OCI-LY7 (cell line): Measurements from ENCODE around the gene SCN5A. TPM values are rescaled to one million over a fixed set of nuclear protein-coding genes. Genes with fewer than 3 reads are reported as not detected.

Experiments
- BruUV-seq: library from RNA; stranded (reverse); fragments of 400-500 nt; replicated peaks from 2 replicates; lab custom pipeline; 2021; lab: Mats Ljungman, UMichigan
- CTCF ChIA-PET: fragments of 300-600 bp; sonication (Branson Sonifier 250); formaldehyde crosslinking; loops from one replicate; lab custom pipeline; 2022; ENCODE audit warnings: antibody characterized with exemption; ENCODE audit not compliant: unreplicated experiment; lab: Charles Lee
- POLR2A ChIA-PET: fragments of 300-600 bp; sonication (Branson Sonifier 250); formaldehyde crosslinking; loops from one replicate; lab custom pipeline; 2022; ENCODE audit warnings: antibody characterized with exemption; lab: Charles Lee
- DNase-seq: peaks from one replicate; pipeline ENCODE4 v3.0.0-alpha.2; 2015; ENCODE audit warnings: low spot score
- H2AFZ ChIP-seq: fragments of 200-600 bp; sonication (generic), shearing (Covaris generic); 2 replicates; pipeline ENCODE4 v1.6.1; 2014; ENCODE audit warnings: mild to moderate bottlenecking, antibody characterized with exemption, low read length, moderate library complexity
- H3K27ac ChIP-seq: fragments of 200-600 bp; sonication (generic); 2 replicates; pipeline ENCODE4 v1.5.1; 2014; ENCODE audit warnings: mixed run types, low read depth, mild to moderate bottlenecking, moderate library complexity, low read length, inconsistent platforms; ENCODE audit not compliant: poor library complexity, severe bottlenecking
- H3K36me3 ChIP-seq: fragments of 200-600 bp; sonication (generic); 2 replicates; pipeline ENCODE4 v1.6.1; 2014; ENCODE audit warnings: mild to moderate bottlenecking, antibody characterized with exemption, low read length, moderate library complexity, mixed read lengths; ENCODE audit not compliant: insufficient read depth
- H3K4me1 ChIP-seq: fragments of 200-600 bp; sonication (generic); 2 replicates; pipeline ENCODE4 v1.5.1; 2014; ENCODE audit warnings: mild to moderate bottlenecking, low read length; ENCODE audit not compliant: insufficient read depth, poor library complexity, severe bottlenecking
- H3K4me2 ChIP-seq: fragments of 200-600 bp; sonication (generic); 2 replicates; pipeline ENCODE4 v1.6.1; 2014; ENCODE audit warnings: mild to moderate bottlenecking, low read length
- H3K4me3 ChIP-seq: fragments of 200-600 bp; sonication (generic); 2 replicates; pipeline ENCODE4 v1.5.1; 2014; ENCODE audit warnings: mild to moderate bottlenecking, low read depth, low read length; ENCODE audit not compliant: poor library complexity, severe bottlenecking
- H3K79me2 ChIP-seq: fragments of 200-600 bp; sonication (generic); 2 replicates; pipeline ENCODE4 v1.6.1; 2016; ENCODE audit warnings: low read depth, mild to moderate bottlenecking, low read length, moderate library complexity, mixed read lengths; ENCODE audit not compliant: insufficient read depth
- H3K9me2 ChIP-seq: fragments of 200-600 bp; sonication (generic); 2 replicates; pipeline ENCODE4 v1.6.1; 2016; ENCODE audit warnings: mild to moderate bottlenecking, low read length, mixed read lengths; ENCODE audit not compliant: insufficient read depth
- H3K9me3 ChIP-seq: fragments of 200-600 bp; sonication (generic); 2 replicates; pipeline ENCODE4 v1.6.1; 2014; ENCODE audit warnings: mild to moderate bottlenecking, mixed run types, low read length, mixed read lengths
- H4K20me1 ChIP-seq: fragments of 200-600 bp; sonication (generic); 2 replicates; pipeline ENCODE4 v1.6.1; 2014; ENCODE audit warnings: mild to moderate bottlenecking, antibody characterized with exemption, low read length, moderate library complexity, mixed read lengths; ENCODE audit not compliant: insufficient read depth
- CTCF ChIP-seq: fragments of 200-600 bp; sonication (generic); conservative IDR thresholded peaks from 2 replicates; pipeline ENCODE4 v1.5.1; 2014; ENCODE audit warnings: mild to moderate bottlenecking, antibody characterized with exemption, low read length, moderate library complexity, mixed read lengths
- EZH2phosphoT487 ChIP-seq: fragments of 200-600 bp; sonication (generic); IDR thresholded peaks from 2 replicates; pipeline ENCODE4 v1.6.1; 2018; ENCODE audit warnings: low read depth, borderline replicate concordance, mild to moderate bottlenecking, mixed run types, antibody characterized with exemption, low read length, moderate library complexity, mixed read lengths
- intact Hi-C: fragments of 100-400 bp; cut with micrococcal nuclease; formaldehyde crosslinking; loops from one replicate; pipeline ENCODE4 v1.10.0; 2022; ENCODE audit not compliant: unreplicated experiment
- total RNA-seq, 2 experiments: library from RNA; depleted of rRNA in 1 of 2; stranded (reverse); fragments of >200 nt in 1 of 2; shearing (Covaris generic) in 1 of 2; gene quantifications; 2 replicates each; pipeline ENCODE4 v1.2.3, GENCODE V29; 2014 to 2022

SCN5A gene
- total RNA-seq, 2 experiments from 2014 or later, result not detected

- no peak overlapping the region for H2AFZ ChIP-seq
- no peak overlapping the region for H3K4me2 ChIP-seq
- ChIA-PET POLR2A (no interaction called here), CTCF (no interaction called here)
- H3K27ac ChIP-seq, result no peak overlapping the region
- H3K9me3 ChIP-seq, result no peaks in the 10 kb centered on the region
- H4K20me1 ChIP-seq, result no peaks in the 10 kb centered on the region
- no TSS peak for BruUV-seq
- TF ChIP-seq EZH2phosphoT487 (no peak), CTCF (no peak)
- H3K36me3 ChIP-seq, result no peaks in the 10 kb centered on the region
- no peaks in the 10 kb centered on the region for H3K9me2 ChIP-seq
- no peaks in the 10 kb centered on the region for H3K4me1 ChIP-seq
- intact Hi-C loops, result no loop called here
- DNase-seq, result no peak
- H3K4me3 ChIP-seq, result no peak overlapping the region
- H3K79me2 ChIP-seq, result no peaks in the 10 kb centered on the region
Measured at GRCh38 chr3:38575279-38575843, 74.1 kb downstream of the SCN5A start.

GRCh38 chr3:38574411-38575278 is 74.8 kb downstream of the SCN5A start:
- TF ChIP-seq EZH2phosphoT487 (no peak), CTCF (no peak)
- Histone ChIP-seq H3K79me2 (no peaks in the 10 kb centered on the region), H3K9me2 (no peaks in the 10 kb centered on the region), H3K36me3 (no peaks in the 10 kb centered on the region), H4K20me1 (no peaks in the 10 kb centered on the region), H3K27ac (no peak overlapping the region), H2AFZ (no peak overlapping the region), H3K9me3 (no peaks in the 10 kb centered on the region), H3K4me3 (no peak overlapping the region), H3K4me2 (no peak overlapping the region), H3K4me1 (no peaks in the 10 kb centered on the region)
- BruUV-seq, result no TSS peak
- ChIA-PET CTCF (no interaction called here), POLR2A (no interaction called here)
- no peak for DNase-seq
- intact Hi-C loops, result no loop called here

- Histone ChIP-seq H3K9me2 (no peaks in the 10 kb centered on the region), H3K4me1 (no peaks in the 10 kb centered on the region), H3K4me2 (no peak overlapping the region), H3K4me3 (no peak overlapping the region), H3K9me3 (no peaks in the 10 kb centered on the region), H3K79me2 (no peaks in the 10 kb centered on the region), H2AFZ (no peak overlapping the region), H4K20me1 (no peaks in the 10 kb centered on the region), H3K36me3 (no peaks in the 10 kb centered on the region), H3K27ac (no peak overlapping the region)
- no TSS peak for BruUV-seq
- POLR2A ChIA-PET, result no interaction called here
- CTCF ChIA-PET, result no interaction called here
- TF ChIP-seq EZH2phosphoT487 (no peak), CTCF (no peak)
- no peak for DNase-seq
- intact Hi-C loops, result no loop called here
Measured at GRCh38 chr3:38573556-38573955, 75.9 kb downstream of the SCN5A start.
